ENCODE measurements around the gene CCDC12. TPM values are rescaled to one million over a fixed set of nuclear protein-coding genes. Genes with fewer than 3 reads are reported as not detected.

The CCDC12 gene
- total RNA-seq, 1 donor from 2014 or later, result 17.9 TPM

GRCh38 chr3:46921041-46921440, 55.5 kb downstream of the CCDC12 start:
- Histone ChIP-seq H3K4me3 (no peak overlapping the region), H3F3A (ENCODE audit: low read depth) (peaks cover 3% of the 10 kb centered on the region)
- no peak overlapping the region for H3K4me3 Mint-ChIP-seq

GRCh38 chr3:46918634-46919033, 57.9 kb downstream of the CCDC12 start:
- Histone ChIP-seq H3K4me2 (no peak overlapping the region), H3K9ac (no peak overlapping the region), H4K20me1 (ENCODE audit: low read depth) (peaks cover 7% of the 10 kb centered on the region), H3K79me2 (ENCODE audit: low read depth) (no peaks in the 10 kb centered on the region), H3K27me3 (no peaks in the 10 kb centered on the region), H3K9me3 (ENCODE audit: low read depth) (no peaks in the 10 kb centered on the region), H3K27ac (no peak overlapping the region), H3K4me3 (no peak overlapping the region), H2AFZ (replicated peaks) (no peak overlapping the region), H3K4me1 (no peaks in the 10 kb centered on the region), H3K36me3 (peaks cover 16% of the 10 kb centered on the region), H3F3A (ENCODE audit: low read depth) (peaks cover 3% of the 10 kb centered on the region)
- DNase-seq (ENCODE audit: low spot score), result no peak
- Mint-ChIP-seq H3K4me1 (no peaks in the 10 kb centered on the region), H3K9me3 (peaks cover 3% of the 10 kb centered on the region), H3K36me3 (peaks cover 47% of the 10 kb centered on the region), H3K4me3 (no peak overlapping the region), H3K27ac (no peak overlapping the region), H3K27me3 (ENCODE audit: insufficient read depth, low read depth) (peaks cover 8% of the 10 kb centered on the region)
- TF ChIP-seq EZH2 (IDR thresholded peaks at IDR 0.05) (no peak), EZH2phosphoT487 (IDR thresholded peaks at IDR 0.05) (no peak), CTCF (IDR thresholded peaks at IDR 0.05) (no peak)

More at GRCh38 chr3:46921041-46921440, 55.5 kb downstream of the CCDC12 start:
- no peak for DNase-seq (ENCODE audit: low spot score)
- H3K27ac ChIP-seq, result no peak overlapping the region
- H3K4me2 ChIP-seq, result no peak overlapping the region
- H3K9ac ChIP-seq, result no peak overlapping the region
- H2AFZ ChIP-seq (replicated peaks), result no peak overlapping the region
- Mint-ChIP-seq H3K36me3 (peaks cover 49% of the 10 kb centered on the region), H3K9me3 (peaks cover 3% of the 10 kb centered on the region), H3K27me3 (ENCODE audit: insufficient read depth, low read depth) (peaks cover 8% of the 10 kb centered on the region), H3K4me1 (no peaks in the 10 kb centered on the region), H3K27ac (no peak overlapping the region)
- H3K36me3 ChIP-seq, result peaks cover 16% of the 10 kb centered on the region
- peaks cover 17% of the 10 kb centered on the region for H4K20me1 ChIP-seq (ENCODE audit: low read depth)
- no peaks in the 10 kb centered on the region for H3K27me3 ChIP-seq
- no peaks in the 10 kb centered on the region for H3K4me1 ChIP-seq
- H3K9me3 ChIP-seq (ENCODE audit: low read depth), result no peaks in the 10 kb centered on the region
- H3K79me2 ChIP-seq (ENCODE audit: low read depth), result no peaks in the 10 kb centered on the region
- no peak for TF ChIP-seq EZH2 (IDR thresholded peaks at IDR 0.05)
- TF ChIP-seq CTCF (IDR thresholded peaks at IDR 0.05), result no peak
- no peak for TF ChIP-seq EZH2phosphoT487 (IDR thresholded peaks at IDR 0.05)

GRCh38 chr3:46918202-46918601, 58.3 kb downstream of the CCDC12 start:
- peaks cover 4% of the 10 kb centered on the region for H4K20me1 ChIP-seq (ENCODE audit: low read depth)
- no peak overlapping the region for H3K9ac ChIP-seq
- no peak for DNase-seq (ENCODE audit: low spot score)
- Mint-ChIP-seq H3K4me3 (no peak overlapping the region), H3K36me3 (peaks cover 45% of the 10 kb centered on the region), H3K27ac (no peak overlapping the region), H3K4me1 (no peaks in the 10 kb centered on the region), H3K27me3 (ENCODE audit: insufficient read depth, low read depth) (peaks cover 8% of the 10 kb centered on the region), H3K9me3 (peaks cover 3% of the 10 kb centered on the region)
- no peak overlapping the region for H3K4me3 ChIP-seq
- no peaks in the 10 kb centered on the region for H3K9me3 ChIP-seq (ENCODE audit: low read depth)
- H3K36me3 ChIP-seq, result peaks cover 16% of the 10 kb centered on the region
- H2AFZ ChIP-seq (replicated peaks), result no peak overlapping the region
- H3K4me1 ChIP-seq, result no peaks in the 10 kb centered on the region
- no peaks in the 10 kb centered on the region for H3K79me2 ChIP-seq (ENCODE audit: low read depth)
- no peaks in the 10 kb centered on the region for H3K27me3 ChIP-seq
- peaks cover 3% of the 10 kb centered on the region for H3F3A ChIP-seq (ENCODE audit: low read depth)
- H3K4me2 ChIP-seq, result no peak overlapping the region
- no peak overlapping the region for H3K27ac ChIP-seq
- TF ChIP-seq EZH2phosphoT487 (IDR thresholded peaks at IDR 0.05) (no peak), EZH2 (IDR thresholded peaks at IDR 0.05) (no peak), CTCF (IDR thresholded peaks at IDR 0.05) (no peak)
